Measurements from ENCODE around the gene LRRC8D. TPM values are rescaled to one million over a fixed set of nuclear protein-coding genes. Genes with fewer than 3 reads are reported as not detected.

LRRC8D gene
- total RNA-seq, 4 donors from 2014 or later = 8.7 to 19.1 (median 10.9) TPM

DNA sequence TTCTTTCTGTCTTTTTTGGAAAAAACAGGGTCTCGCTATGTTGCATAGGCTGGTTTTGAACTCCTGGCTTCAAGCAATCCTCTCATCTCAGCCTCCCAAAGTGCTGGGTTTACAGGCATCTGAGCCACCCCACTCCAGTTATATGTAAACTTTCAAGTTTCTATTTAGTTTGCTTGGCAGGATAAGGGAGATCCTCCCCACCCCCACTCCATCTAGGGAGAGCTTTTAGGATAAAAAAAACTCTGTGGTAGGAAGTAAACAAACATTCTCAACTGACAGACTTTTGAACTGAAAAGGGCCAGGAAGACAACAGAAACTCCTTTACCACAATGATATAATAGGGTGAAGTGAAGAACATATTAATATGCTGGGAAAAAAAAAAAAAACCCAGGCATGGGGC, 133.1 kb downstream of the LRRC8D start:
- Histone ChIP-seq H3K4me3 (no peak overlapping the region), H3K9me3 (no peaks in the 10 kb centered on the region), H3K27me3 (no peaks in the 10 kb centered on the region), H3K36me3 (no peaks in the 10 kb centered on the region), H3K4me1 (peaks cover 0 to 33% (median 11%) of the 10 kb centered on the region in 3 donors), H3K27ac (peak overlapping the region in 3 of 4 donors; percentile 34 to 76 (median 35))
- no peak for DNase-seq
- 90 to 100% methylated on average over 1 of the region's 1 CpG for WGBS, 2 donors
- intact Hi-C loops (cut with DNase I) = no loop called here
- no peak for TF ChIP-seq POLR2A (IDR thresholded peaks at IDR 0.05)
- TF ChIP-seq, protein P1, sequence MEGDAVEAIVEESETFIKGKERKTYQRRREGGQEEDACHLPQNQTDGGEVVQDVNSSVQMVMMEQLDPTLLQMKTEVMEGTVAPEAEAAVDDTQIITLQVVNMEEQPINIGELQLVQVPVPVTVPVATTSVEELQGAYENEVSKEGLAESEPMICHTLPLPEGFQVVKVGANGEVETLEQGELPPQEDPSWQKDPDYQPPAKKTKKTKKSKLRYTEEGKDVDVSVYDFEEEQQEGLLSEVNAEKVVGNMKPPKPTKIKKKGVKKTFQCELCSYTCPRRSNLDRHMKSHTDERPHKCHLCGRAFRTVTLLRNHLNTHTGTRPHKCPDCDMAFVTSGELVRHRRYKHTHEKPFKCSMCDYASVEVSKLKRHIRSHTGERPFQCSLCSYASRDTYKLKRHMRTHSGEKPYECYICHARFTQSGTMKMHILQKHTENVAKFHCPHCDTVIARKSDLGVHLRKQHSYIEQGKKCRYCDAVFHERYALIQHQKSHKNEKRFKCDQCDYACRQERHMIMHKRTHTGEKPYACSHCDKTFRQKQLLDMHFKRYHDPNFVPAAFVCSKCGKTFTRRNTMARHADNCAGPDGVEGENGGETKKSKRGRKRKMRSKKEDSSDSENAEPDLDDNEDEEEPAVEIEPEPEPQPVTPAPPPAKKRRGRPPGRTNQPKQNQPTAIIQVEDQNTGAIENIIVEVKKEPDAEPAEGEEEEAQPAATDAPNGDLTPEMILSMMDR (IDR thresholded peaks at IDR 0.05) = no peak

DNA sequence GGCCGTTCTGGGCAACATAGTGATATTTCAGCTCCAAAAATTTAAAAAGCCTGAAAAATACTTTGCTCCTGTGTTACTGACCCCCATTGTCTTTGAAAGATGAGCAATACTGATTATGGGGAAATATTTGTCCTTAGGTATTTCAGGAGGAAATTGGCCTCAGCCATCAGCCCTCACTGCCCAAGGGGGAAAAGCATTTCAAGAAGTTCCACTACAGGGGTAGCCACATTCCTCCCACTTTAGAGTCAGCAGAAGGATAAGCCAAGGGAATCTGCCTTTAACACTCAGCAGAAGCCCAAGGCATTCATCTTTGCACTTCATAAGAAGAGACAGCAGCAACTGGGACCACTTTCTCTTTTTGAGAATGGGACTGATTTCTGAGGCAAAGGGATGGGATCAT, 133.6 kb downstream of the LRRC8D start:
- no peaks in the 10 kb centered on the region for H3K27me3 ChIP-seq
- H3K4me1 ChIP-seq = peaks cover 0 to 33% (median 11%) of the 10 kb centered on the region in 3 donors
- no peak overlapping the region for H3K4me3 ChIP-seq
- intact Hi-C loops (cut with DNase I) = no loop called here
- H3K9me3 ChIP-seq = no peaks in the 10 kb centered on the region
- no peak for DNase-seq
- TF ChIP-seq, protein P1 (IDR thresholded peaks at IDR 0.05) = no peak
- no peak for TF ChIP-seq POLR2A (IDR thresholded peaks at IDR 0.05)
- H3K36me3 ChIP-seq = no peaks in the 10 kb centered on the region
- 100% methylated on average over 1 of the region's 1 CpG for WGBS, 2 donors
- no peak overlapping the region for H3K27ac ChIP-seq

DNA sequence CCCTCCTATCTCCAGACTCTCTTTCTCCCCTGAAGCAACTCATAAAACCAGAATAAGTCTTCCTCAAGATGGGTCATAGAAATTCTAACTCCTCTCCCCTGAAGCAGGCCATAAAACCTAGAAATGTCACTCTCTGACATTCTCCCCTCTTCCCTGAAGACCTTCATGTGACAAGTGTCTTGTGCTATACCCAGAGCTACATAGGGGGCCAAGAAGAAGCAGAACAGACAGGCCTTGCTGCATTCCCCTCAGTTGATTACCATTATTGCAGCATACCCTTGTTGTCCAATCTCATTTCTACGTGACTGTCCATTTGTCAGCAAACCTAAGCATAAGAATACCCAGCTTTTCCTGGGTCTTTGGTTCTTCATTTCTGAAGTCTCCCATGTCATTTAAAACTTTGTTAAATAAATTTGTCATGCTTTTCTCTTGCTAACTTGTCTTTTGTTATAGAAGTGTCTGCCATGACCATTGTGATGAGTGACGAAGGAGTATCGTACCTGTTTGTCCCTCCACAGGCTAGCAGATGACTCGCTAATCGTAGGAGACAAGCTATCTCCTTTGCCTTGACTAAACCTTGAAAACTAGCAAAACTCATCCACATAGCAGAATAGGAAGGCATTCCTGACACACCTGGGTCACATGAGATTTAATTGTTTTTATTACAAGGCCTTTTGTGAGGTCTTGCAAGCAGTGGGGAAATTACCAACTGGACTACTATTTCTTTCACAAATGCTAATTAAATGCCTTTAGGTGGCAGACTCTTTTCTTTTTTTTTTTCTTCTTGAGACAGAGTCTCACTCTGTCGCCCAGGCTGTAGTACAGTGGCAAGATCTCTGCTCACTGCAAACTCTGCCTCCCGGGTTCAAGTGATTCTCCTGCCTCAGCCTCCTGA, 134.7 kb downstream of the LRRC8D start:
- no peaks in the 10 kb centered on the region for H3K36me3 ChIP-seq
- intact Hi-C loops (cut with DNase I) = no loop called here
- H3K4me1 ChIP-seq = peaks cover 0 to 33% (median 11%) of the 10 kb centered on the region in 3 donors
- no peak for DNase-seq
- no peak for TF ChIP-seq POLR2A (IDR thresholded peaks at IDR 0.05)
- TF ChIP-seq, protein P1 (IDR thresholded peaks at IDR 0.05) = no peak
- WGBS, 2 donors = 78 to 82% methylated on average over 6 to 7 of the region's 7 CpGs
- no peak overlapping the region for H3K4me3 ChIP-seq
- peak overlapping the region in 1 of 4 donors; percentile 78 for H3K27ac ChIP-seq
- H3K27me3 ChIP-seq = no peaks in the 10 kb centered on the region
- no peaks in the 10 kb centered on the region for H3K9me3 ChIP-seq

DNA sequence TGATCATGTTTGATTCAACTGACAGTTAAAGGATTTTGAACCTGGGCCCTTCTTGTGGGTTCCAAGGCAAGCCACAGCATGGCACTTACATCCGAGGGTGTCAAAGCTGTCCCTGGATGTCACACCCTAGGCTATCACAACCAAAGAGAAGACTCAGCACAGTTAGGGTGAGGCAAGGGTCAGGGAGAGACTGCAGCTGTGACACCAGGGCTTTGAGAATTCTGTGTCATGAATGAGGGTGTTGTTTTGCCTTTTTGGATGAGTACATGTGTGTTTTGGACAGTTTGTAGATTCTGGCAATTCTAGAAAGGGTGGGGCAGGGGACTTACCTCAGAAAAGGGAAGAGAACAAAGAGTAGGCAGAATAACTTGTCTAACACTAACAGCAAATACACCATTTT, 136.3 kb downstream of the LRRC8D start:
- H3K27ac ChIP-seq = peak overlapping the region in 3 of 4 donors; percentile 21 to 78 (median 74)
- TF ChIP-seq, protein P1 (IDR thresholded peaks at IDR 0.05) = no peak
- TF ChIP-seq POLR2A (IDR thresholded peaks at IDR 0.05) = no peak
- DNase-seq = no peak
- no peaks in the 10 kb centered on the region for H3K36me3 ChIP-seq
- H3K9me3 ChIP-seq = no peaks in the 10 kb centered on the region
- no peak overlapping the region for H3K4me3 ChIP-seq
- WGBS, 2 donors = 0 to 33% methylated on average over 1 of the region's 1 CpG
- H3K4me1 ChIP-seq = peaks cover 0 to 33% (median 11%) of the 10 kb centered on the region in 3 donors
- H3K27me3 ChIP-seq = no peaks in the 10 kb centered on the region
- intact Hi-C loops (cut with DNase I) = no loop called here

DNA sequence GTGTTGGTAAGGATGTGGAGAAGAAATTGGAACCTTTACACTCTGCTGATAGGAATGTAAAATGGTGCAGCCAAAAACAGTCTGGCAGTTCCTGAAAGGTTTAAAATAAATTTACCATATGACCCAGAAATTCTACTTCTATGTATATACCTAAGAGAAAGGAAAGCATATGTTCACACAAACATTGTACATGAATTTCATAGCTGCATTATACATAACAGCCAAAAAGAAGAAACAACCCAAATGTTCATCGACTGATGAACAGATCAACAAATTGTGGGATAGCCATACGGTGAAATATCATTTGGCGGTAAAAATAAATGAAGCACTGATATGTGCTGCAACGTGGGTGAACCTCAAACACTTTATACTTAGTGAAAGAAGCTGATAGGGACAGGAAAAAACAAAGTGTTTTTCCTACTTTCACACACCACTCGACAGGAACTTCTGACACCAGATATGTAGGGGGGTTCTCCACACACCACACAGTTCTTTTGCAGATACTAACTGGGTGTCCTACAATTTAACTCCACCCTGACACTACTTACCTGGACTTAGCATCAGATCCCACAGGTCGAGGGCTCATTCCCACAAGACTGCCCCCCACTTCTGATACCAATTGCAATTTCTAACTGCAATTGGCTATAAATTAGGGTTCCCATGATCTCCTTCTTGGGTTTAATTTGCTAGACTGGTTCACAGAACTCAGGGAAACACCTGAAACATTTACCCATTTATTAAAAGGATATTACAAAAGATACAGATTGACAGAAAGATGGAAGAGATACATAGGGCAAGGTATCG, 138.2 kb downstream of the LRRC8D start:
- Histone ChIP-seq H3K4me1 (peaks cover 0 to 24% (median 6%) of the 10 kb centered on the region in 3 donors), H3K4me3 (no peak overlapping the region), H3K27ac (no peak overlapping the region), H3K27me3 (no peaks in the 10 kb centered on the region), H3K9me3 (no peaks in the 10 kb centered on the region), H3K36me3 (no peaks in the 10 kb centered on the region)
- TF ChIP-seq, protein P1 (IDR thresholded peaks at IDR 0.05) = no peak
- TF ChIP-seq POLR2A (IDR thresholded peaks at IDR 0.05) = no peak
- no peak for DNase-seq
- 83 to 90% methylated on average over 7 of the region's 7 CpGs for WGBS, 2 donors
- intact Hi-C loops (cut with DNase I) = no loop called here

Measured in esophagus squamous epithelium (tissue), 5 donors.